Panc1 (cell line): Measurements from ENCODE around the gene RUSF1. TPM values are rescaled to one million over a fixed set of nuclear protein-coding genes. Genes with fewer than 3 reads are reported as not detected.

Source experiments
- ATAC-seq: fragments of 200-7000 bp; cut with Tn5 transposase; 2 replicates; pipeline ENCODE4 v1.9.1; 2020; ENCODE audit warnings: mild to moderate bottlenecking, moderate library complexity
- BruUV-seq: library from RNA; stranded (reverse); fragments of 400-500 nt; replicated peaks from 2 replicates; lab custom pipeline; 2021; lab: Mats Ljungman, UMichigan
- CTCF ChIA-PET: fragments of 300-600 bp; sonication (Branson Sonifier 250); formaldehyde crosslinking; loops from one replicate; lab custom pipeline; 2022; ENCODE audit warnings: antibody characterized with exemption; lab: Charles Lee
- POLR2A ChIA-PET: fragments of 300-600 bp; sonication (Branson Sonifier 250); formaldehyde crosslinking; loops from one replicate; lab custom pipeline; 2022; ENCODE audit warnings: antibody characterized with exemption; lab: Charles Lee
- DNase-seq: peaks from one replicate; pipeline ENCODE4 v3.0.0-alpha.2; 2010; ENCODE audit warnings: low read depth, low spot score
- H3K27ac ChIP-seq: 2 replicates; pipeline ENCODE4 v1.5.1; 2011; ENCODE audit warnings: mild to moderate bottlenecking, low read length, inconsistent platforms
- H3K27me3 ChIP-seq: fragments of 200-500 bp; sonication (Bioruptor generic); 2 replicates; pipeline ENCODE4 v1.6.0; 2014; ENCODE audit warnings: low read length, inconsistent platforms; ENCODE audit not compliant: control insufficient read depth, insufficient read depth
- H3K36me3 ChIP-seq: fragments of 200-500 bp; sonication (Bioruptor generic); 2 replicates; pipeline ENCODE4 v1.5.1; 2014; ENCODE audit warnings: inconsistent platforms, mild to moderate bottlenecking, low read length, moderate library complexity; ENCODE audit not compliant: control insufficient read depth, insufficient read depth
- H3K4me1 ChIP-seq: 2 replicates; pipeline ENCODE4 v1.5.1; 2011; ENCODE audit warnings: inconsistent platforms, mild to moderate bottlenecking, low read length, moderate library complexity; ENCODE audit not compliant: control insufficient read depth, insufficient read depth
- H3K4me3 ChIP-seq, 2 experiments: 2 replicates each; pipeline ENCODE4 v1.5.1; 2011 to 2012; ENCODE audit warnings: low read depth in 2 of 2, low read length in 2 of 2, mild to moderate bottlenecking in 2 of 2, inconsistent platforms in 1 of 2, moderate library complexity in 1 of 2
- H3K9me3 ChIP-seq: fragments of 200-500 bp; sonication (Bioruptor generic); 2 replicates; pipeline ENCODE4 v1.5.1; 2014; ENCODE audit warnings: low read depth, mild to moderate bottlenecking, inconsistent platforms, low read length, moderate library complexity; ENCODE audit not compliant: control insufficient read depth, insufficient read depth
- CTCF ChIP-seq: fragments of 450-650 bp; IDR thresholded peaks from 2 replicates; pipeline ENCODE4 v1.5.1; 2017; ENCODE audit warnings: mild to moderate bottlenecking
- POLR2AphosphoS5 ChIP-seq: IDR thresholded peaks from 2 replicates; pipeline ENCODE4 v1.6.1; 2012; ENCODE audit warnings: mild to moderate bottlenecking, low read depth, low read length, moderate library complexity
- SIN3A ChIP-seq: IDR thresholded peaks from 2 replicates; pipeline ENCODE4 v1.6.1; 2012; ENCODE audit warnings: low read depth, mild to moderate bottlenecking, low read length, moderate library complexity, borderline replicate concordance; ENCODE audit not compliant: insufficient read depth
- TCF7L2 ChIP-seq: IDR thresholded peaks from 2 replicates; pipeline ENCODE4 v1.6.1; 2011; ENCODE audit warnings: mild to moderate bottlenecking, low read depth, low read length, inconsistent platforms
- in situ Hi-C: cut with HindIII; loops from 2 replicates; pipeline ENCODE4 v1.10.0; 2016; ENCODE audit warnings: low sequenced_read_pairs, low pct_unique_long_range_greater_than_20kb
- intact Hi-C: fragments of 100-400 bp; cut with micrococcal nuclease; formaldehyde crosslinking; loops from one replicate; pipeline ENCODE4 v1.10.0; 2022; ENCODE audit not compliant: unreplicated experiment
- total RNA-seq: library from RNA; stranded (reverse); gene quantifications from one replicate; pipeline ENCODE4 v1.2.1, GENCODE V29; 2021; ENCODE audit not compliant: unreplicated experiment
- TF ChIP-seq, protein P1 (sequence below), 2 experiments: IDR thresholded peaks; 2 replicates each; pipeline ENCODE4 v1.6.1; 2011 to 2012; ENCODE audit warnings: low read depth in 2 of 2, control low read depth in 1 of 2, low read length in 1 of 2, mild to moderate bottlenecking in 1 of 2, moderate library complexity in 1 of 2; ENCODE audit not compliant: insufficient read depth in 1 of 2

The RUSF1 gene
- total RNA-seq, 1 experiment from 2014 or later: 47.4 TPM

- CTCF ChIA-PET: no interaction called here
- no peak for ATAC-seq
- in situ Hi-C loops (no loop called here), intact Hi-C loops (no loop called here)
- no peaks in the 10 kb centered on the region for H3K4me1 ChIP-seq
- H3K27me3 ChIP-seq: no peaks in the 10 kb centered on the region
- TF ChIP-seq CTCF: no peak
- TF ChIP-seq, protein P1, sequence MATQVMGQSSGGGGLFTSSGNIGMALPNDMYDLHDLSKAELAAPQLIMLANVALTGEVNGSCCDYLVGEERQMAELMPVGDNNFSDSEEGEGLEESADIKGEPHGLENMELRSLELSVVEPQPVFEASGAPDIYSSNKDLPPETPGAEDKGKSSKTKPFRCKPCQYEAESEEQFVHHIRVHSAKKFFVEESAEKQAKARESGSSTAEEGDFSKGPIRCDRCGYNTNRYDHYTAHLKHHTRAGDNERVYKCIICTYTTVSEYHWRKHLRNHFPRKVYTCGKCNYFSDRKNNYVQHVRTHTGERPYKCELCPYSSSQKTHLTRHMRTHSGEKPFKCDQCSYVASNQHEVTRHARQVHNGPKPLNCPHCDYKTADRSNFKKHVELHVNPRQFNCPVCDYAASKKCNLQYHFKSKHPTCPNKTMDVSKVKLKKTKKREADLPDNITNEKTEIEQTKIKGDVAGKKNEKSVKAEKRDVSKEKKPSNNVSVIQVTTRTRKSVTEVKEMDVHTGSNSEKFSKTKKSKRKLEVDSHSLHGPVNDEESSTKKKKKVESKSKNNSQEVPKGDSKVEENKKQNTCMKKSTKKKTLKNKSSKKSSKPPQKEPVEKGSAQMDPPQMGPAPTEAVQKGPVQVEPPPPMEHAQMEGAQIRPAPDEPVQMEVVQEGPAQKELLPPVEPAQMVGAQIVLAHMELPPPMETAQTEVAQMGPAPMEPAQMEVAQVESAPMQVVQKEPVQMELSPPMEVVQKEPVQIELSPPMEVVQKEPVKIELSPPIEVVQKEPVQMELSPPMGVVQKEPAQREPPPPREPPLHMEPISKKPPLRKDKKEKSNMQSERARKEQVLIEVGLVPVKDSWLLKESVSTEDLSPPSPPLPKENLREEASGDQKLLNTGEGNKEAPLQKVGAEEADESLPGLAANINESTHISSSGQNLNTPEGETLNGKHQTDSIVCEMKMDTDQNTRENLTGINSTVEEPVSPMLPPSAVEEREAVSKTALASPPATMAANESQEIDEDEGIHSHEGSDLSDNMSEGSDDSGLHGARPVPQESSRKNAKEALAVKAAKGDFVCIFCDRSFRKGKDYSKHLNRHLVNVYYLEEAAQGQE (IDR thresholded peaks at IDR 0.05; ENCODE audit: insufficient read depth in 1 of 2, low read depth in 2 of 2, low read length in 1 of 2): no peak
- TF ChIP-seq SIN3A: no peak
- no peak for TF ChIP-seq POLR2AphosphoS5
- TF ChIP-seq TCF7L2: no peak
- no peak overlapping the region for H3K27ac ChIP-seq
- POLR2A ChIA-PET: no interaction called here
- no peak overlapping the region for H3K4me3 ChIP-seq
- H3K36me3 ChIP-seq: no peaks in the 10 kb centered on the region
- BruUV-seq: no TSS peak
- DNase-seq: no peak
- no peaks in the 10 kb centered on the region for H3K9me3 ChIP-seq
Measured at GRCh38 chr16:31496670-31497069, 11.5 kb downstream of the RUSF1 start.

DNA sequence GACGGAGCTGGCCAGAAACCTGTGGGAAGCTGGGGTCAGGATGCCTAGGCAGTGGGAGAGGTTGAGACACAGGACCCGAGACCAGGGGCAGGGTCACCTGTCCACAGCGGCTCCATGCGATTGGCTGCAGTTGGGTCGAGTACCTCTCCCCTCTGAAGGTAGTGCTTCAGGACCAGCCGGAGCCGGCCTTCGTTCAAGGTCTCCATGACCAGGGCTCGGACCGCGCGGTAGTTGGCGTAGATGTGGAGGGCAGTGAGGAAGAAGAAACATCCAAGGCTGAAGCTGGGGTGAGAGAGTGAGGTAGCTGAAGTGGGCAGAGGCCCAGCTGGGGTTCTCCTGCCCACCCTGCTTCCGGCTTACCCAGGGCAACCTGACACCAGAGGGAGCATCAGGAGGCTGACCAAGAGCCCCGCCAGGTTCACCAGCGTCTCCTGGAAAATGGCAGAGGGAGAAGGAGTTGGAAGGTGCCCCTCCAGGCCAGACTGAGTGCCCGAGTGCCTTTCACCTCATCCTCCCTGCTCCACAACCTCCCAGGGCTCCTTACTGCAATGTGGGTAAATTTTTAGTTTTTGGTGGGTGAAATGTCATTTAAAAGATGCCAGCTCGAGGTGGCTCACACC lies 14.6 kb downstream of the RUSF1 start:
- no peaks in the 10 kb centered on the region; the same call in 1 of the 2 replicates for H3K36me3 ChIP-seq
- no peak for TF ChIP-seq SIN3A
- TF ChIP-seq, protein P1 (IDR thresholded peaks at IDR 0.05; ENCODE audit: insufficient read depth in 1 of 2, low read depth in 2 of 2, low read length in 1 of 2): no peak
- no peak for TF ChIP-seq TCF7L2
- no peak for TF ChIP-seq CTCF
- no peak for TF ChIP-seq POLR2AphosphoS5
- BruUV-seq: no TSS peak

More for the DNA sequence above, 14.6 kb downstream of the RUSF1 start:
- CTCF ChIA-PET: no interaction called here
- intact Hi-C loops: no loop called here
- no peak for DNase-seq
- no peaks in the 10 kb centered on the region for H3K9me3 ChIP-seq
- no peaks in the 10 kb centered on the region for H3K27me3 ChIP-seq
- no peak overlapping the region for H3K4me3 ChIP-seq
- in situ Hi-C loops: no loop called here
- POLR2A ChIA-PET: no interaction called here
- H3K4me1 ChIP-seq: no peaks in the 10 kb centered on the region
- H3K27ac ChIP-seq: no peak overlapping the region
- no peak for ATAC-seq
